ENCODE results near the gene CARM1. TPM values are rescaled to one million over a fixed set of nuclear protein-coding genes. Genes with fewer than 3 reads are reported as not detected.

The CARM1 gene
- total RNA-seq, 4 donors from 2014 or later: 17.0 to 37.1 (median 18.8) TPM

DNA sequence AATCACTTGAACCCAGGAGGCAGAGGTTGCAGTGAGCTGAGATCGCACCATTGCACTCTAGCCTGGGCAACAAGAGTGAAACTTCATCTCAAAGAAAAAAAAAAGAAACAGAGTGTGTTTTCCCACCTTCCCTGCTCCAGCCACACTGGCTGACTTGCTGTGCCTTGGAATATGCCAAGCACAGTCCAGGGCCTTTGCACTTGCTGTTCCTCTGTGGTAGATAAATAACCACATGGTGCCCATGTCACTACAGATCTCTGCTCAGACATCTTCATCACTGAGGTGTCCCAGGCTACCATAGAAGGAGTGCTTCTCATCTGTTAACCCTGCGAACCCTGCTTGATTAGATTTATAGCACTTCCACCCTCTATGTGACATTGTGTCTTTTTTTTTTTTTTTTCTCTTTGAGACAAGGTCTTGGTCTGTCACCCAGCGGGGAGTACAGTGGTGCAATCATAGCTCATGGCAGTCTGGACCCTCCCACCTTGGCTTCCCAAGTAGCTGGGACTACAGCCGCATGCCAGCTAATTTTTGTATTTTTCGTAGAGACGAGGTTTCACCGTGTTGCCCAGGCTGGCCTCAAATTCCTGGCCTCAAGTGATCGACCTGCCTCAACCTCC lies 99.9 kb downstream of the CARM1 start:
- no peaks in the 10 kb centered on the region for H3K36me3 ChIP-seq
- H3K27ac ChIP-seq: no peak overlapping the region
- peaks cover 0 to 33% (median 13%) of the 10 kb centered on the region in 3 donors for H3K4me1 ChIP-seq
- no peaks in the 10 kb centered on the region for H3K9me3 ChIP-seq
- no peak overlapping the region for H3K4me3 ChIP-seq
- TF ChIP-seq, protein P1, sequence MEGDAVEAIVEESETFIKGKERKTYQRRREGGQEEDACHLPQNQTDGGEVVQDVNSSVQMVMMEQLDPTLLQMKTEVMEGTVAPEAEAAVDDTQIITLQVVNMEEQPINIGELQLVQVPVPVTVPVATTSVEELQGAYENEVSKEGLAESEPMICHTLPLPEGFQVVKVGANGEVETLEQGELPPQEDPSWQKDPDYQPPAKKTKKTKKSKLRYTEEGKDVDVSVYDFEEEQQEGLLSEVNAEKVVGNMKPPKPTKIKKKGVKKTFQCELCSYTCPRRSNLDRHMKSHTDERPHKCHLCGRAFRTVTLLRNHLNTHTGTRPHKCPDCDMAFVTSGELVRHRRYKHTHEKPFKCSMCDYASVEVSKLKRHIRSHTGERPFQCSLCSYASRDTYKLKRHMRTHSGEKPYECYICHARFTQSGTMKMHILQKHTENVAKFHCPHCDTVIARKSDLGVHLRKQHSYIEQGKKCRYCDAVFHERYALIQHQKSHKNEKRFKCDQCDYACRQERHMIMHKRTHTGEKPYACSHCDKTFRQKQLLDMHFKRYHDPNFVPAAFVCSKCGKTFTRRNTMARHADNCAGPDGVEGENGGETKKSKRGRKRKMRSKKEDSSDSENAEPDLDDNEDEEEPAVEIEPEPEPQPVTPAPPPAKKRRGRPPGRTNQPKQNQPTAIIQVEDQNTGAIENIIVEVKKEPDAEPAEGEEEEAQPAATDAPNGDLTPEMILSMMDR (IDR thresholded peaks at IDR 0.05): no peak
- TF ChIP-seq EP300 (IDR thresholded peaks at IDR 0.05) (no peak), POLR2AphosphoS5 (IDR thresholded peaks at IDR 0.05) (no peak), POLR2A (IDR thresholded peaks at IDR 0.05) (no peak)
- no peak for ATAC-seq
- 83 to 85% methylated on average over 2 to 8 of the region's 8 CpGs for WGBS, 2 donors (ENCODE audit: low coverage in 1 of 2)
- no peaks in the 10 kb centered on the region for H3K27me3 ChIP-seq

Small RNA genes lying within 50 kb of the gene (small RNA-seq; reads per million reads assigned to genes)
- 0 to 0.45 (median 0) reads per million in 4 donors for gene MIR6793

Other genes with a start within 250 kb of the CARM1 start
- 10 to 100 TPM; 34.3 to 51.7 (median 41.5) TPM for gene SLC44A2, start 246.0 kb upstream of the CARM1 start, total RNA-seq
- gene ILF3, start 217.2 kb upstream of the CARM1 start, total RNA-seq: 100 to 1,000 TPM in 3 of 4 donors, 10 to 100 TPM in 1; 67.2 to 128 (median 120) TPM
- gene QTRT1, start 170.1 kb upstream of the CARM1 start, total RNA-seq: 10 to 100 TPM; 19.6 to 36.6 (median 22.7) TPM
- 100 to 1,000 TPM in 2 of 4 donors, 10 to 100 TPM in 2; 79.1 to 115 (median 96.8) TPM for gene DNM2, start 153.5 kb upstream of the CARM1 start, total RNA-seq
- 10 to 100 TPM; 15.4 to 36.9 (median 31.7) TPM for gene TMED1, start 35.3 kb upstream of the CARM1 start, total RNA-seq
- 1 to 10 TPM in 2 of 4 donors, under 1 TPM in 1, not detected in 1; 0.89 to 3.1 (median 2.1) TPM for gene C19orf38, start 23.1 kb upstream of the CARM1 start, total RNA-seq
- gene YIPF2, start 57.1 kb downstream of the CARM1 start, total RNA-seq: 10 to 100 TPM; 25.5 to 47.8 (median 28.1) TPM
- 10 to 100 TPM; 37.6 to 51.1 (median 40.9) TPM for gene TIMM29, start 57.3 kb downstream of the CARM1 start, total RNA-seq
- gene SMARCA4, start 89.5 kb downstream of the CARM1 start, total RNA-seq: 10 to 100 TPM; 37.8 to 77.9 (median 51.1) TPM
- gene LDLR, start 217.9 kb downstream of the CARM1 start, total RNA-seq: 10 to 100 TPM; 14.9 to 68.1 (median 32.6) TPM

Measured in gastroesophageal sphincter (tissue), 4 donors.